ENCODE measurements around the gene HARS1. TPM values are rescaled to one million over a fixed set of nuclear protein-coding genes. Genes with fewer than 3 reads are reported as not detected.
"Not testable (repeated sequence)": the region's sequence is repeated elsewhere in the genome, so short reads cannot be mapped to it uniquely, and the experiment has no call there.

HARS1 gene
- polyA plus RNA-seq, 3 donors = 28.4 to 34.3 (median 31.9) TPM

DNA sequence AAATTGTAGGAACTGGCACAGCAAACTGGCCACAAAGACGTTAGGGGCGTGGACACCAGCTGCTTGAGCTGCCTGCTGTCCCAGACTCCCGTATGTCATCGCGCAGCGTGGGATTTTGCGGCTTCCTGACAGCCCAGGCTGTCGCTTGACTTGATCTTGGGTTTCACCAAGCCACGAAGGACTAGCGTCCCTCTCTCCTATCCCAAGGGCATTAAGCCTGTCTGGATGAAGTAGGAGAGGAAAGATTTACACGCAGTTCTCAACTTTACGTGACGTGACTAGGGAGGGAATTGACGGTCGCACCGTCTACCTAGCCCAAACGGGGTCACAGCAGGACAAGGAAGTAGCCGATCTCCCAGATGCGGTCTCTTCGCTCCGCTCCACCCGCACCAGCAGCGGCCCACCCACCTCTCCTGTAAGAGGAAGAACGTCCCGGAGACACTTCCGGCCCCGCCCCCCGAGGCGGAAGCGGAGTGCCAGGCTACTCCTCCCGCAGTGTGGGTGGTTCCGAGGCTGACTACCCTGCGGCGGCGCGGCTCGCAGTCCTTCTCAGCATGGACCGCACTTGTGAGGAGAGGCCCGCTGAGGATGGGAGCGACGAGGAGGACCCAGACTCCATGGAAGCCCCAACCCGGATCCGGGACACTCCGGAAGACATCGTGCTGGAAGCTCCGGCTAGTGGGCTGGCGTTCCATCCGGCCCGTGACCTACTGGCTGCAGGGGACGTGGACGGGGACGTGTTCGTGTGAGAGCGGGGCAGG lies 26.6 kb downstream of the HARS1 start, which contains the start of gene WDR55:
Gene WDR55, plus strand, starts transcription at position 546 of the 761 bp plus-strand sequence. Its CDS starts 9 bp downstream, at position 555.
- Histone ChIP-seq H3K27ac (ENCODE audit: low read depth in 1 of 2, low read length in 2 of 2) (peak within 1 kb of the TSS; percentile 80 to 96), H3K79me2 (ENCODE audit: insufficient read depth, low read length) (peaks cover 34% of the 10 kb centered on the region), H3K36me3 (replicated peaks in 1 of 2; ENCODE audit: control insufficient read depth in 1 of 2, insufficient read depth in 2 of 2, low read length in 2 of 2) (peaks cover 57 to 70% of the 10 kb centered on the region in 2 donors), H4K20me1 (ENCODE audit: insufficient read depth, low read length) (peaks cover 33% of the 10 kb centered on the region), H2AFZ (ENCODE audit: insufficient read depth, low read depth, low read length, poor library complexity, severe bottlenecking) (peak within 1 kb of the TSS; percentile 92), H3K4me3 (replicated peaks in 1 of 3; ENCODE audit: low read depth in 2 of 3, low read length in 3 of 3) (peak within 1 kb of the TSS; percentile 70 to 100 (median 97)), H3K4me1 (ENCODE audit: control insufficient read depth in 1 of 2, insufficient read depth in 2 of 2, low read length in 2 of 2) (peaks cover 20 to 28% of the 10 kb centered on the region in 2 donors), H3K4me2 (replicated peaks; ENCODE audit: extremely low read depth, low read length, poor library complexity, severe bottlenecking) (peak within 1 kb of the TSS; percentile 95), H3K9me3 (replicated peaks in 1 of 2; ENCODE audit: control insufficient read depth in 1 of 2, insufficient read depth in 1 of 2, low read length in 2 of 2) (no peaks in the 10 kb centered on the region), H3K27me3 (ENCODE audit: control insufficient read depth in 2 of 2, insufficient read depth in 2 of 2, low read length in 2 of 2) (no peaks in the 10 kb centered on the region), H3K9ac (ENCODE audit: insufficient read depth, low read length, poor library complexity, severe bottlenecking) (peak within 1 kb of the TSS; percentile 78)
- peak within 1 kb of the TSS; percentile 94 to 100 (median 99) for H3K27ac Mint-ChIP-seq
- H3K4me1 Mint-ChIP-seq = peaks cover 35% of the 10 kb centered on the region
- peaks cover 61 to 65% of the 10 kb centered on the region in 2 donors for H3K36me3 Mint-ChIP-seq
- H3K9me3 Mint-ChIP-seq = peaks cover 0 to 2% (median 0%) of the 10 kb centered on the region in 7 donors
- DNase-seq = peak; percentile 93 to 95 (median 94)
- under 1% methylated on average over 43 of the region's 54 CpGs for WGBS (ENCODE audit: insufficient coverage)
- intact Hi-C loops (cut with micrococcal nuclease) = no loop called here
- H3K4me3 Mint-ChIP-seq = peak within 1 kb of the TSS; percentile 97 to 98
- TF ChIP-seq, protein P1, sequence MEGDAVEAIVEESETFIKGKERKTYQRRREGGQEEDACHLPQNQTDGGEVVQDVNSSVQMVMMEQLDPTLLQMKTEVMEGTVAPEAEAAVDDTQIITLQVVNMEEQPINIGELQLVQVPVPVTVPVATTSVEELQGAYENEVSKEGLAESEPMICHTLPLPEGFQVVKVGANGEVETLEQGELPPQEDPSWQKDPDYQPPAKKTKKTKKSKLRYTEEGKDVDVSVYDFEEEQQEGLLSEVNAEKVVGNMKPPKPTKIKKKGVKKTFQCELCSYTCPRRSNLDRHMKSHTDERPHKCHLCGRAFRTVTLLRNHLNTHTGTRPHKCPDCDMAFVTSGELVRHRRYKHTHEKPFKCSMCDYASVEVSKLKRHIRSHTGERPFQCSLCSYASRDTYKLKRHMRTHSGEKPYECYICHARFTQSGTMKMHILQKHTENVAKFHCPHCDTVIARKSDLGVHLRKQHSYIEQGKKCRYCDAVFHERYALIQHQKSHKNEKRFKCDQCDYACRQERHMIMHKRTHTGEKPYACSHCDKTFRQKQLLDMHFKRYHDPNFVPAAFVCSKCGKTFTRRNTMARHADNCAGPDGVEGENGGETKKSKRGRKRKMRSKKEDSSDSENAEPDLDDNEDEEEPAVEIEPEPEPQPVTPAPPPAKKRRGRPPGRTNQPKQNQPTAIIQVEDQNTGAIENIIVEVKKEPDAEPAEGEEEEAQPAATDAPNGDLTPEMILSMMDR (IDR thresholded peaks at IDR 0.05) = no peak
- H3K27me3 Mint-ChIP-seq (ENCODE audit: low read depth in 3 of 3) = peaks cover 0 to 2% (median 0%) of the 10 kb centered on the region in 3 donors

DNA sequence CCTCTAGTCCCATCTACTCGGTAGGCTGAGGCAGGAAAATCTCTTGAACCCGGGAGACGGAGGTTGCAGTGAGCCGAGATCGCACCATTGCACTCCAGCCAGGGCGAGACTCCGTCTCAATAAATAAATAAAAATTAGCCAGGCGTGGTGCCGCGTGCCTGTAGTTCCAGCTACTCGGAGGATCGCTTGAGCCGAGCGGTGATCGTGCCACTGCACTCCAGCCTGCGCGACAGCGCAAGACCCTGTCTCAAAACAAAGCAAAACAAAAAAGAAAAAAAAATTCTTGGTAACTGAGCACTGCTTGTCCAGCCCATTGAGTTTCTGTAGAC lies 27.2 kb downstream of the HARS1 start:
- peak overlapping the region; percentile 92 for H2AFZ ChIP-seq (ENCODE audit: insufficient read depth, low read depth, low read length, poor library complexity, severe bottlenecking)
- peaks cover 61 to 65% of the 10 kb centered on the region in 2 donors for H3K36me3 Mint-ChIP-seq

DNA sequence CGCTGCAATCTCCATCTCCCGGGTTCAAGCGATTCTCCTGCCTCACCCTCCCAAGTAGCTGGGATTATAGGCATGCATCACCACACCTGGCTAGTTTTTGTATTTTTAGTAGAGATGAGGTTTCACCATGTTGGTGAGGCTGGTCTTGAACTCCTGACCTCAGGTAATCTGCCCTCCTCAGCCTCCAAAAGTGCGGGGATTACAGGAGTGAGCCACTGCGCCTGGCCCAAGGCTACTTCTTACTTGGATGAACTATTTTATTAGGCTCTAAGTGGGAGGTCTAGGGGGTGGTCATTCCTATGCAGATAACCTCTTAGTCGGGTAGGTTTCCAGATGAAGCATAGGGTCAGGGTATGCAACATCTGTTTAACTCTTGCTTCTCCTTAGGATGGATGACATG lies 30.8 kb downstream of the HARS1 start:
- H3K27ac ChIP-seq (ENCODE audit: low read depth in 1 of 2, low read length in 2 of 2); H3K27me3 Mint-ChIP-seq (ENCODE audit: low read depth in 3 of 3); DNase-seq; H3K27me3 ChIP-seq (ENCODE audit: control insufficient read depth in 2 of 2, insufficient read depth in 2 of 2, low read length in 2 of 2); H3K9me3 ChIP-seq (replicated peaks in 1 of 2; ENCODE audit: control insufficient read depth in 1 of 2, insufficient read depth in 1 of 2, low read length in 2 of 2); intact Hi-C loops (cut with micrococcal nuclease); H3K9me3 Mint-ChIP-seq; H3K4me3 ChIP-seq (replicated peaks in 1 of 3; ENCODE audit: low read depth in 2 of 3, low read length in 3 of 3); H3K4me3 Mint-ChIP-seq; H3K9ac ChIP-seq (ENCODE audit: insufficient read depth, low read length, poor library complexity, severe bottlenecking); H3K4me2 ChIP-seq (replicated peaks; ENCODE audit: extremely low read depth, low read length, poor library complexity, severe bottlenecking); H3K79me2 ChIP-seq (ENCODE audit: insufficient read depth, low read length); H4K20me1 ChIP-seq (ENCODE audit: insufficient read depth, low read length); H2AFZ ChIP-seq (ENCODE audit: insufficient read depth, low read depth, low read length, poor library complexity, severe bottlenecking): not testable (repeated sequence)
- Histone ChIP-seq H3K36me3 (replicated peaks in 1 of 2; ENCODE audit: control insufficient read depth in 1 of 2, insufficient read depth in 2 of 2, low read length in 2 of 2) (peaks cover 72 to 81% of the 10 kb centered on the region in 2 donors), H3K4me1 (ENCODE audit: control insufficient read depth in 1 of 2, insufficient read depth in 2 of 2, low read length in 2 of 2) (peaks cover 12 to 16% of the 10 kb centered on the region in 2 donors)
- peaks cover 13% of the 10 kb centered on the region for H3K4me1 Mint-ChIP-seq
- H3K27ac Mint-ChIP-seq = peak overlapping the region in 1 of 7 donors; percentile 70
- peaks cover 69 to 79% of the 10 kb centered on the region in 2 donors for H3K36me3 Mint-ChIP-seq
- WGBS (ENCODE audit: insufficient coverage) = 100% methylated on average over 1 of the region's 6 CpGs

More for the DNA sequence above, 27.2 kb downstream of the HARS1 start:
- intact Hi-C loops (cut with micrococcal nuclease) = no loop called here
- peaks cover 34% of the 10 kb centered on the region for H3K79me2 ChIP-seq (ENCODE audit: insufficient read depth, low read length)
- peaks cover 57 to 70% of the 10 kb centered on the region in 2 donors for H3K36me3 ChIP-seq (replicated peaks in 1 of 2; ENCODE audit: control insufficient read depth in 1 of 2, insufficient read depth in 2 of 2, low read length in 2 of 2)
- H3K27ac ChIP-seq (ENCODE audit: low read depth in 1 of 2, low read length in 2 of 2) = peak overlapping the region; percentile 80 to 96
- H3K4me3 ChIP-seq (replicated peaks in 1 of 3; ENCODE audit: low read depth in 2 of 3, low read length in 3 of 3) = peak overlapping the region; percentile 70 to 100 (median 97)
- H3K9me3 ChIP-seq (replicated peaks in 1 of 2; ENCODE audit: control insufficient read depth in 1 of 2, insufficient read depth in 1 of 2, low read length in 2 of 2) = no peaks in the 10 kb centered on the region
- H3K4me1 ChIP-seq (ENCODE audit: control insufficient read depth in 1 of 2, insufficient read depth in 2 of 2, low read length in 2 of 2) = peaks cover 20 to 28% of the 10 kb centered on the region in 2 donors
- Mint-ChIP-seq H3K9me3 (peaks cover 0 to 2% (median 0%) of the 10 kb centered on the region in 7 donors), H3K27ac (peak overlapping the region; percentile 94 to 100 (median 99)), H3K4me1 (peaks cover 35% of the 10 kb centered on the region), H3K27me3 (ENCODE audit: low read depth in 3 of 3) (peaks cover 0 to 2% (median 0%) of the 10 kb centered on the region in 3 donors), H3K4me3 (peak overlapping the region; percentile 97 to 98)
- 27% methylated on average over 18 of the region's 18 CpGs for WGBS (ENCODE audit: insufficient coverage)
- DNase-seq = no peak
- TF ChIP-seq, protein P1 (IDR thresholded peaks at IDR 0.05) = no peak
- peak overlapping the region; percentile 78 for H3K9ac ChIP-seq (ENCODE audit: insufficient read depth, low read length, poor library complexity, severe bottlenecking)
- H3K27me3 ChIP-seq (ENCODE audit: control insufficient read depth in 2 of 2, insufficient read depth in 2 of 2, low read length in 2 of 2) = no peaks in the 10 kb centered on the region
- peak overlapping the region; percentile 95 for H3K4me2 ChIP-seq (replicated peaks; ENCODE audit: extremely low read depth, low read length, poor library complexity, severe bottlenecking)
- H4K20me1 ChIP-seq (ENCODE audit: insufficient read depth, low read length) = peaks cover 33% of the 10 kb centered on the region

All from CD14-positive monocyte (primary cell).